ENCODE data around the gene CDH19. TPM values are rescaled to one million over a fixed set of nuclear protein-coding genes. Genes with fewer than 3 reads are reported as not detected.

CDH19 gene
- total RNA-seq, 1 donor from 2014 or later = 2.0 TPM

- Mint-ChIP-seq H3K4me3 (ENCODE audit: unreplicated experiment) (no peak overlapping the region), H3K27ac (ENCODE audit: unreplicated experiment) (no peak overlapping the region), H3K4me1 (ENCODE audit: low read depth) (peaks cover 5% of the 10 kb centered on the region), H3K9me3 (ENCODE audit: low read depth) (peaks cover 9% of the 10 kb centered on the region), H3K36me3 (ENCODE audit: low read depth) (no peaks in the 10 kb centered on the region), H3K27me3 (ENCODE audit: low read depth) (no peaks in the 10 kb centered on the region)
- TF ChIP-seq CTCF (IDR thresholded peaks at IDR 0.05) = no peak
- DNase-seq (ENCODE audit: low spot score) = no peak
These were observed 19.9 kb upstream of the CDH19 start for GRCh38 chr18:66623821-66624220.

GRCh38 chr18:66621816-66622576 lies 18.1 kb upstream of the CDH19 start:
- no peaks in the 10 kb centered on the region for H3K36me3 Mint-ChIP-seq (ENCODE audit: low read depth)
- no peak overlapping the region for H3K27ac Mint-ChIP-seq (ENCODE audit: unreplicated experiment)
- H3K4me3 Mint-ChIP-seq (ENCODE audit: unreplicated experiment) = no peak overlapping the region
- H3K4me1 Mint-ChIP-seq (ENCODE audit: low read depth) = peaks cover 5% of the 10 kb centered on the region
- H3K27me3 Mint-ChIP-seq (ENCODE audit: low read depth) = no peaks in the 10 kb centered on the region
- no peak for DNase-seq (ENCODE audit: low spot score)
- no peak for TF ChIP-seq CTCF (IDR thresholded peaks at IDR 0.05)
- H3K9me3 Mint-ChIP-seq (ENCODE audit: low read depth) = peaks cover 9% of the 10 kb centered on the region

GRCh38 chr18:66616523-66616983 lies 12.7 kb upstream of the CDH19 start:
- Mint-ChIP-seq H3K9me3 (ENCODE audit: low read depth) (peaks cover 6% of the 10 kb centered on the region), H3K4me1 (ENCODE audit: low read depth) (peaks cover 5% of the 10 kb centered on the region), H3K27me3 (ENCODE audit: low read depth) (no peaks in the 10 kb centered on the region), H3K4me3 (ENCODE audit: unreplicated experiment) (no peak overlapping the region), H3K36me3 (ENCODE audit: low read depth) (no peaks in the 10 kb centered on the region), H3K27ac (ENCODE audit: unreplicated experiment) (no peak overlapping the region)
- peak; percentile 43 for DNase-seq (ENCODE audit: low spot score)
- peak; percentile 77 for TF ChIP-seq CTCF (IDR thresholded peaks at IDR 0.05)

GRCh38 chr18:66615176-66615575 lies 11.3 kb upstream of the CDH19 start:
- TF ChIP-seq CTCF (IDR thresholded peaks at IDR 0.05) = no peak
- Mint-ChIP-seq H3K4me1 (ENCODE audit: low read depth) (peaks cover 5% of the 10 kb centered on the region), H3K27me3 (ENCODE audit: low read depth) (no peaks in the 10 kb centered on the region), H3K27ac (ENCODE audit: unreplicated experiment) (no peak overlapping the region), H3K9me3 (ENCODE audit: low read depth) (no peaks in the 10 kb centered on the region), H3K36me3 (ENCODE audit: low read depth) (no peaks in the 10 kb centered on the region), H3K4me3 (ENCODE audit: unreplicated experiment) (no peak overlapping the region)
- no peak for DNase-seq (ENCODE audit: low spot score)

- no peak for TF ChIP-seq CTCF (IDR thresholded peaks at IDR 0.05)
These were observed 3.7 kb upstream of the CDH19 start for GRCh38 chr18:66607632-66608031.

More at GRCh38 chr18:66607632-66608031, 3.7 kb upstream of the CDH19 start:
- no peak overlapping the region for H3K4me3 Mint-ChIP-seq (ENCODE audit: unreplicated experiment)
- no peak overlapping the region for H3K27ac Mint-ChIP-seq (ENCODE audit: unreplicated experiment)
- H3K4me1 Mint-ChIP-seq (ENCODE audit: low read depth) = peaks cover 9% of the 10 kb centered on the region
- peaks cover 7% of the 10 kb centered on the region for H3K9me3 Mint-ChIP-seq (ENCODE audit: low read depth)
- no peaks in the 10 kb centered on the region for H3K27me3 Mint-ChIP-seq (ENCODE audit: low read depth)
- peaks cover 4% of the 10 kb centered on the region for H3K36me3 Mint-ChIP-seq (ENCODE audit: low read depth)
- DNase-seq (ENCODE audit: low spot score) = no peak
